OCI-LY7 (cell line): ENCODE results near the gene RBP3. TPM values are rescaled to one million over a fixed set of nuclear protein-coding genes. Genes with fewer than 3 reads are reported as not detected.

Source experiments
- BruUV-seq: library from RNA; stranded (reverse); fragments of 400-500 nt; replicated peaks from 2 replicates; lab custom pipeline; 2021; lab: Mats Ljungman, UMichigan
- CTCF ChIA-PET: fragments of 300-600 bp; sonication (Branson Sonifier 250); formaldehyde crosslinking; loops from one replicate; lab custom pipeline; 2022; ENCODE audit warnings: antibody characterized with exemption; ENCODE audit not compliant: unreplicated experiment; lab: Charles Lee
- POLR2A ChIA-PET: fragments of 300-600 bp; sonication (Branson Sonifier 250); formaldehyde crosslinking; loops from one replicate; lab custom pipeline; 2022; ENCODE audit warnings: antibody characterized with exemption; lab: Charles Lee
- DNase-seq: peaks from one replicate; pipeline ENCODE4 v3.0.0-alpha.2; 2015; ENCODE audit warnings: low spot score
- H2AFZ ChIP-seq: fragments of 200-600 bp; sonication (generic), shearing (Covaris generic); 2 replicates; pipeline ENCODE4 v1.6.1; 2014; ENCODE audit warnings: mild to moderate bottlenecking, antibody characterized with exemption, low read length, moderate library complexity
- H3K27ac ChIP-seq: fragments of 200-600 bp; sonication (generic); 2 replicates; pipeline ENCODE4 v1.5.1; 2014; ENCODE audit warnings: mixed run types, low read depth, mild to moderate bottlenecking, moderate library complexity, low read length, inconsistent platforms; ENCODE audit not compliant: poor library complexity, severe bottlenecking
- H3K36me3 ChIP-seq: fragments of 200-600 bp; sonication (generic); 2 replicates; pipeline ENCODE4 v1.6.1; 2014; ENCODE audit warnings: mild to moderate bottlenecking, antibody characterized with exemption, low read length, moderate library complexity, mixed read lengths; ENCODE audit not compliant: insufficient read depth
- H3K4me1 ChIP-seq: fragments of 200-600 bp; sonication (generic); 2 replicates; pipeline ENCODE4 v1.5.1; 2014; ENCODE audit warnings: mild to moderate bottlenecking, low read length; ENCODE audit not compliant: insufficient read depth, poor library complexity, severe bottlenecking
- H3K4me2 ChIP-seq: fragments of 200-600 bp; sonication (generic); 2 replicates; pipeline ENCODE4 v1.6.1; 2014; ENCODE audit warnings: mild to moderate bottlenecking, low read length
- H3K4me3 ChIP-seq: fragments of 200-600 bp; sonication (generic); 2 replicates; pipeline ENCODE4 v1.5.1; 2014; ENCODE audit warnings: mild to moderate bottlenecking, low read depth, low read length; ENCODE audit not compliant: poor library complexity, severe bottlenecking
- H3K79me2 ChIP-seq: fragments of 200-600 bp; sonication (generic); 2 replicates; pipeline ENCODE4 v1.6.1; 2016; ENCODE audit warnings: low read depth, mild to moderate bottlenecking, low read length, moderate library complexity, mixed read lengths; ENCODE audit not compliant: insufficient read depth
- H3K9me2 ChIP-seq: fragments of 200-600 bp; sonication (generic); 2 replicates; pipeline ENCODE4 v1.6.1; 2016; ENCODE audit warnings: mild to moderate bottlenecking, low read length, mixed read lengths; ENCODE audit not compliant: insufficient read depth
- H3K9me3 ChIP-seq: fragments of 200-600 bp; sonication (generic); 2 replicates; pipeline ENCODE4 v1.6.1; 2014; ENCODE audit warnings: mild to moderate bottlenecking, mixed run types, low read length, mixed read lengths
- H4K20me1 ChIP-seq: fragments of 200-600 bp; sonication (generic); 2 replicates; pipeline ENCODE4 v1.6.1; 2014; ENCODE audit warnings: mild to moderate bottlenecking, antibody characterized with exemption, low read length, moderate library complexity, mixed read lengths; ENCODE audit not compliant: insufficient read depth
- EZH2phosphoT487 ChIP-seq: fragments of 200-600 bp; sonication (generic); IDR thresholded peaks from 2 replicates; pipeline ENCODE4 v1.6.1; 2018; ENCODE audit warnings: low read depth, borderline replicate concordance, mild to moderate bottlenecking, mixed run types, antibody characterized with exemption, low read length, moderate library complexity, mixed read lengths
- intact Hi-C: fragments of 100-400 bp; cut with micrococcal nuclease; formaldehyde crosslinking; loops from one replicate; pipeline ENCODE4 v1.10.0; 2022; ENCODE audit not compliant: unreplicated experiment
- total RNA-seq, 2 experiments: library from RNA; depleted of rRNA in 1 of 2; stranded (reverse); fragments of >200 nt in 1 of 2; shearing (Covaris generic) in 1 of 2; gene quantifications; 2 replicates each; pipeline ENCODE4 v1.2.3, GENCODE V29; 2014 to 2022
- TF ChIP-seq, protein P1 (sequence below): fragments of 200-600 bp; sonication (generic); conservative IDR thresholded peaks from 2 replicates; pipeline ENCODE4 v1.5.1; 2014; ENCODE audit warnings: mild to moderate bottlenecking, antibody characterized with exemption, low read length, moderate library complexity, mixed read lengths

Gene RBP3
- total RNA-seq, 2 experiments from 2014 or later = not detected

DNA sequence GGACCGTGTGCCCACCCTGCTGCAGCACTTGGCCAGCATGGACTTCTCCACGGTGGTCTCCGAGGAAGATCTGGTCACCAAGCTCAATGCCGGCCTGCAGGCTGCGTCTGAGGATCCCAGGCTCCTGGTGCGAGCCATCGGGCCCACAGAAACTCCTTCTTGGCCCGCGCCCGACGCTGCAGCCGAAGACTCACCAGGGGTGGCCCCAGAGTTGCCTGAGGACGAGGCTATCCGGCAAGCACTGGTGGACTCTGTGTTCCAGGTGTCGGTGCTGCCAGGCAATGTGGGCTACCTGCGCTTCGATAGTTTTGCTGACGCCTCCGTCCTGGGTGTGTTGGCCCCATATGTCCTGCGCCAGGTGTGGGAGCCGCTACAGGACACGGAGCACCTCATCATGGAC is 1.4 kb downstream of the RBP3 start:
- Histone ChIP-seq H3K4me2 (no peak overlapping the region), H3K27ac (no peak overlapping the region), H3K36me3 (no peaks in the 10 kb centered on the region), H2AFZ (no peak overlapping the region), H3K4me3 (no peak overlapping the region), H3K9me3 (no peaks in the 10 kb centered on the region), H3K79me2 (no peaks in the 10 kb centered on the region), H4K20me1 (no peaks in the 10 kb centered on the region), H3K9me2 (no peaks in the 10 kb centered on the region), H3K4me1 (no peaks in the 10 kb centered on the region)
- no peak for TF ChIP-seq EZH2phosphoT487
- POLR2A ChIA-PET = no interaction called here
- no TSS peak for BruUV-seq
- DNase-seq = no peak
- CTCF ChIA-PET = no interaction called here
- intact Hi-C loops = no loop called here

DNA sequence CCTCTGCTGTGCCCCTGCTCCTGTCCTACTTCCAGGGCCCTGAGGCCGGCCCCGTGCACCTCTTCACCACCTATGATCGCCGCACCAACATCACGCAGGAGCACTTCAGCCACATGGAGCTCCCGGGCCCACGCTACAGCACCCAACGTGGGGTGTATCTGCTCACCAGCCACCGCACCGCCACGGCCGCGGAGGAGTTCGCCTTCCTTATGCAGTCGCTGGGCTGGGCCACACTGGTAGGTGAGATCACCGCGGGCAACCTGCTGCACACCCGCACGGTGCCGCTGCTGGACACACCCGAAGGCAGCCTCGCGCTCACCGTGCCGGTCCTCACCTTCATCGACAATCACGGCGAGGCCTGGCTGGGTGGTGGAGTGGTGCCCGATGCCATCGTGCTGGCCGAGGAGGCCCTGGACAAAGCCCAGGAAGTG is 1.8 kb downstream of the RBP3 start:
- Histone ChIP-seq H3K4me2 (no peak overlapping the region), H3K9me2 (no peaks in the 10 kb centered on the region), H3K36me3 (no peaks in the 10 kb centered on the region), H4K20me1 (no peaks in the 10 kb centered on the region), H3K4me1 (no peaks in the 10 kb centered on the region), H3K79me2 (no peaks in the 10 kb centered on the region), H3K4me3 (no peak overlapping the region), H3K9me3 (no peaks in the 10 kb centered on the region), H3K27ac (no peak overlapping the region), H2AFZ (no peak overlapping the region)
- TF ChIP-seq, protein P1, sequence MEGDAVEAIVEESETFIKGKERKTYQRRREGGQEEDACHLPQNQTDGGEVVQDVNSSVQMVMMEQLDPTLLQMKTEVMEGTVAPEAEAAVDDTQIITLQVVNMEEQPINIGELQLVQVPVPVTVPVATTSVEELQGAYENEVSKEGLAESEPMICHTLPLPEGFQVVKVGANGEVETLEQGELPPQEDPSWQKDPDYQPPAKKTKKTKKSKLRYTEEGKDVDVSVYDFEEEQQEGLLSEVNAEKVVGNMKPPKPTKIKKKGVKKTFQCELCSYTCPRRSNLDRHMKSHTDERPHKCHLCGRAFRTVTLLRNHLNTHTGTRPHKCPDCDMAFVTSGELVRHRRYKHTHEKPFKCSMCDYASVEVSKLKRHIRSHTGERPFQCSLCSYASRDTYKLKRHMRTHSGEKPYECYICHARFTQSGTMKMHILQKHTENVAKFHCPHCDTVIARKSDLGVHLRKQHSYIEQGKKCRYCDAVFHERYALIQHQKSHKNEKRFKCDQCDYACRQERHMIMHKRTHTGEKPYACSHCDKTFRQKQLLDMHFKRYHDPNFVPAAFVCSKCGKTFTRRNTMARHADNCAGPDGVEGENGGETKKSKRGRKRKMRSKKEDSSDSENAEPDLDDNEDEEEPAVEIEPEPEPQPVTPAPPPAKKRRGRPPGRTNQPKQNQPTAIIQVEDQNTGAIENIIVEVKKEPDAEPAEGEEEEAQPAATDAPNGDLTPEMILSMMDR = no peak
- no peak for TF ChIP-seq EZH2phosphoT487
- CTCF ChIA-PET = no interaction called here
- POLR2A ChIA-PET = no interaction called here
- no TSS peak for BruUV-seq
- no peak for DNase-seq
- intact Hi-C loops = no loop called here

DNA sequence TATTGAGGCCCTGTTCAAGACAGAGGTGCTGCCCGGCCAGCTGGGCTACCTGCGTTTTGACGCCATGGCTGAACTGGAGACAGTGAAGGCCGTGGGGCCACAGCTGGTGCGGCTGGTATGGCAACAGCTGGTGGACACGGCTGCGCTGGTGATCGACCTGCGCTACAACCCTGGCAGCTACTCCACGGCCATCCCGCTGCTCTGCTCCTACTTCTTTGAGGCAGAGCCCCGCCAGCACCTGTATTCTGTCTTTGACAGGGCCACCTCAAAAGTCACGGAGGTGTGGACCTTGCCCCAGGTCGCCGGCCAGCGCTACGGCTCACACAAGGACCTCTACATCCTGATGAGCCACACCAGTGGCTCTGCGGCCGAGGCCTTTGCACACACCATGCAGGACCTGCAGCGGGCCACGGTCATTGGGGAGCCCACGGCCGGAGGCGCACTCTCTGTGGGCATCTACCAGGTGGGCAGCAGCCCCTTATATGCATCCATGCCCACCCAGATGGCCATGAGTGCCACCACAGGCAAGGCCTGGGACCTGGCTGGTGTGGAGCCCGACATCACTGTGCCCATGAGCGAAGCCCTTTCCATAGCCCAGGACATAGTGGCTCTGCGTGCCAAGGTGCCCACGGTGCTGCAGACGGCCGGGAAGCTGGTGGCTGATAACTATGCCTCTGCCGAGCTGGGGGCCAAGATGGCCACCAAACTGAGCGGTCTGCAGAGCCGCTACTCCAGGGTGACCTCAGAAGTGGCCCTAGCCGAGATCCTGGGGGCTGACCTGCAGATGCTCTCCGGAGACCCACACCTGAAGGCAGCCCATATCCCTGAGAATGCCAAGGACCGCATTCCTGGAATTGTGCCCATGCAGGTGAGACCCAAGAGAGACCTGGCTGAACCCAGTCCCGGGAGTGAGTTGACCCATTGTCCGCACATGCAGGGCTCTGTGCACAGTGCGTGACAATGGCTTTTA is 2.8 kb downstream of the RBP3 start:
- no peak overlapping the region for H3K4me3 ChIP-seq
- H3K36me3 ChIP-seq = no peaks in the 10 kb centered on the region
- no peak overlapping the region for H3K27ac ChIP-seq
- H3K9me3 ChIP-seq = no peaks in the 10 kb centered on the region
- H3K4me2 ChIP-seq = no peak overlapping the region
- CTCF ChIA-PET = no interaction called here
- BruUV-seq = no TSS peak
- no peaks in the 10 kb centered on the region for H3K79me2 ChIP-seq
- no peaks in the 10 kb centered on the region for H3K4me1 ChIP-seq
- intact Hi-C loops = no loop called here
- POLR2A ChIA-PET = no interaction called here
- no peaks in the 10 kb centered on the region for H4K20me1 ChIP-seq
- no peak for DNase-seq
- no peak for TF ChIP-seq EZH2phosphoT487
- TF ChIP-seq, protein P1 = no peak
- H2AFZ ChIP-seq = no peak overlapping the region
- no peaks in the 10 kb centered on the region for H3K9me2 ChIP-seq
